ENCODE results near the gene GBE1.
"Not testable (repeated sequence)": the region's sequence is repeated elsewhere in the genome, so short reads cannot be mapped to it uniquely, and the experiment has no call there.

The GBE1 gene

DNA sequence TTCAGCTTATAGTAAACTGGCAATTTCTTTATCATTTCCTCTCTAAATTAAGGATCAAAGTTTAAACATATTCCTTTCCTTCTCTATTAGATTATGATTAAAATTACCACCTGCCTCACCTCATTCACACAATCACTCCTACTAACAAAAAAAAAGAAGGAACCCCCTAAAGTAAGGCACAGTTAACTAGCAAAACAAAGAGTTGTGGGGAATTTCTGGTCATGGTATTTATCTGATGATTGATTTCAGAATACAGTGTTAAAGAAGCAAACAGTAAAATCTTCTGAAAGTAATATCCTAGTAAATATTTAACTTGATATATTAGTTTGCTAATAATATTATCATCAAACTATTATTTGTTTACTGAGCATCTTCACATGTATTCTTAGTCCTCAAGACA is 8.8 kb downstream of the GBE1 start:
- DNase-seq = no peak

DNA sequence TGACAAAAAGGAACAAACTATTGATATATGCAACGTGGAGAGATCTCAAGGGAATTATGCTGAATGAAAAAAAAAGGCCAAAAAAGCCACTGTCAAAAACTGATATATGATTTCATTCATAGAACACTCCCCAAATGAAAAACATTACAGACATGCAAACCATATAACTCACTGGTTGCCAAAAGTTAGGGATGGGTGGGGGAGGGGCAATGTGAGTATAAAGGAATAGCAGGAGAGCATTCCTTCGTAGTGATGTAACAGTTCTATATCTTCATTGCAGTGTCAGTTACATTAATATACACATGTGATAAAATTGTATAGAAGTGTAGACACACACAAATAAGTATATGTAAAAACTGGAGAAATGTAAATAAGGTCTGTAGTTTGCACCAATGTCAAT is 12.2 kb downstream of the GBE1 start:
- no peak for DNase-seq

DNA sequence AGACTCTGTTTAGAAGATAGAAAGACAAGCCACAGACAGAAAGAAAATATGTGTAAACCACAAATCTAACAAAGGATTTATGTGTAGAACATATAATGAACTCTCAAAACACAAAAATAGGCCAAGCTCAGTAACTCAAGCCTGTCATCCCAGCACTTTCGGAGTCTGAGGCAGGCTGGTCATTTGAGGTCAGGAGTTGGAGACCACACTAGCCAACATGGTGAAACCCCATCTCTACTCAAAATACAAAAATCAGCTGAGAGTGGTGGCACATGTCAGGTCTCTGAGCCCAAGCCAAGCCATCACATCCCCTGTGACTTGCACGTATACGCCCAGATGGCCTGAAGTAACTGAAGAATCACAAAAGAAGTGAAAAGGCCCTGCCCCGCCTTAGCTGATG is 14.2 kb downstream of the GBE1 start:
- not testable (repeated sequence) for DNase-seq

GRCh38 chr3:81744366-81744765 is 17.1 kb downstream of the GBE1 start:
- DNase-seq = no peak

- DNase-seq = no peak
Measured at GRCh38 chr3:81743096-81744025, 18.1 kb downstream of the GBE1 start.

DNA sequence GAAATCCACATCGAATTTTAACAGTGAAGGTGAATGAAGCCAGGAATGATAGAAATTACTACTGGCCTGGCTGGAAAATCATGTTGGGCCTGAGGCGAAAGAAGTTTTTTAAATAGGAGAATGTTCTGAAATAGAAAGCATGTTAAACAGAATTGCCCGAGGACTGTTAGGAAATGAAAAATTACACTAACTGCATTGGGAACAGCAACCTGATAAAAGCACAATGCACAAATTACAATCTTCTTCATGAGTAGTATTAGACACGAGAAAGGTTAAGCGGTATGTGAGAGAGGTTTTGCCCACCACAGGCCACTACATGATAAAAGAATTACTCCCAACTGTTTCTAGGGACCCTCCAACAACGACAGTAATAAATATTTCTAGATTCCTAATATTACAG is 18.9 kb downstream of the GBE1 start:
- no peak for DNase-seq

DNA sequence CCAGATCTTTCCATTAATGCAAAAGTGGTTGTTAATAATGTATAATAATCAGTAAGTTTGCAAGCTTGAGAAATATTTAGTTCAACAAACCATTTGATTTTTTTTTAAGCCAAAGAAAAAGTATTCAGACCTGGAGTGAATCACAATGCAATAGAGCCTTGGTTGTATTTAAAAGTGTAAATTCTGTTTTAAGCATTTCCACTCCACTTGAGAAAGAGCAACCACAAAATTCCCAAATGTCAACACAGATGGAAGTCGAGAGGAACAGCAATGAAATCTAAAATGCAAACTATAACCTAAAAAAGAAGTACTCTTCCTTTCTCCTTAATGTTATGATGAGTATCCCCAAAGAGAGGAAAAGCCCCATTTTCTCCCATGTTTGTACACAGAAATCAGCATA is 20.2 kb downstream of the GBE1 start:
- no peak for DNase-seq

DNA sequence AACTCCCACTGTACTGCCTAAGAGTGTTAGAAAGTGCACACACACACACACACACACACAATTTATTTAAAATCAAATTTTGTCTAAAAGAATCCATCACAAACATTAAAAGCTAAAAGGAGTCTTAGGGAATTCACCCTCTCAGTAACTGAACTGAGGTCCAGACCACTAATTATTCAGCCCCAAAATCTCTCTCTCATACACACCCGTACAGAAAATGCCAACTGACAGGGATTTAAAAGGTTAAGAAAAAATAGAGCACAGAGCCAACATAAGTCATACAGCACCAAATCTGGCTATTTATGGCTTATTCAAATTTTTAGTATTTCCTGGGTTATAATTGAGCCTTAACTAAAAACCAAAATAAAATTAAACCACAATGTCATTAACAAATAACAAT is 20.7 kb downstream of the GBE1 start:
- no peak for DNase-seq

DNA sequence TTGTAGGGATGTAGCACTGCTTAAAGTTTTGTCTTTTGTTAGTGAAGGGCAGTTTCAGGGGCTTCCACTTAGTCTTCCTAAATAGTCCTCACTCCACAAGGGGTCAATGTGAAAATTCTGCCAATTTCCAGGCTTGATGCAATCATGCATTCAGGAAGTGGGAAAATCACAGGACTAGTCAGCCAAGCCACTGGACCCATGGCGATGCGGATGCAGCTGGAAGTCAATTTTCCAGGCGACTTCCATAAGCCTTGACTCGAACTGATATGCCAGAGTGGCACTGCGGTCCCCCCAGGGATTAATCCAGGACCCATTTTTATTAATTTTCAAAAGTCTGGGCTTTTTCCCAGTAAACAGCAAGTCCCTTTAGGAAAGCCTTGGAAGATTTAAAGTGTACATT is 26.1 kb downstream of the GBE1 start:
- no peak for DNase-seq

- DNase-seq = no peak
Measured at GRCh38 chr3:81734742-81735141, 26.7 kb downstream of the GBE1 start.

DNA sequence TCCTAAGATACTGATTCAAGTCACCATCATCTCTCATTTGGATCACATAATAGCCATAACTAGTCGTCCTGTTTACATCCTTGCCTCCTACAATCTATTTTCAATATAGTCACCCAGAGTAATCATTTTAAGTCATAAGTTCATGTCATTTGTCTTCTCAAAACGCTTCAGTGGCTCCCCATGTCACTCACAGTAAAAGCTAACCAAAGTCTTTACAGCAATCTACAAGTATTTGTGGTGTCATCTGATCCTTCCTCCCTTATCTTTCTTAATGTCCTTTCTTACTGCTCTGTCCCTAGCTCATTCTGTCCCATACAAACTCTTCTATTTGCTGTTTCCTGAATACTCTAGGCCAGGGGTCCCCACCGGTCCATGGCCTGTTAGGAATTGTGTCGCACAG is 28.8 kb downstream of the GBE1 start:
- no peak for DNase-seq

DNA sequence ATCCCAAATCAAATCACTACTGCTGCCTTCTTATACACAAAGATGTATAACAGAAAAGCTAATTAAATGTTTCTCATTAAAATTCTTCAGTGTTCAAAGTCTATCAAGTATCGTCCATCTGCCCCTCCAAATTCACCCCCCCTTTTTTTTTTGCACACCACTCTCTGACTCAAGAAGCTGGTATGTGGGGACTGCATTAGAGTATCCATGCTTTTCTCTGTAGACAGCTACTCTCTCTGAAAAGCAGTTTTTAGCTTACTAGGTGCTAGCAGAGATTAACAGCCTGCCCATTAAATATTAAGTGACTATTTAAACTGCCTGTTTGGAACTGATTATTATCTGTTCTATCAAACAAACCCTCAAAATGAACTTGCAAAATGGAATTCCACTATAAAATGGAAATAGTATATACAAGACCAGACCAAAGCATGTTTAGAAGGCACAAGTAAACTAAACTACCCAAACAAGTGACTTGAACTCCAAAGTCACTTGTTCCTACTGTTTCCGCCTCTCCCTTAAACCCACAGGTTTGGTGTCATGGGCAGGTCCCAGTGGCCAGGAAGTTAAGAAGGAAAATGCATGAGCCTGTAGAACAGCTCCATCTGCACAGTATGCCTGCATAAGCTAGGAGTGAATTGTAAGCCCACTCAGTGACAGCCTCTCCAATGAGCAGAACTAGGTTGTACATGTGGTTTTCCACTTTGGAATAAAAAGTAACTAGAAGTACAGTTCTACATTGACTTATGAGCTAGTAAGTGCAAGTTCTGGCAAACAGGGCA is 32.5 kb downstream of the GBE1 start:
- DNase-seq = no peak

- no peak for DNase-seq
Measured at GRCh38 chr3:81726735-81727134, 34.7 kb downstream of the GBE1 start.

GRCh38 chr3:81726132-81726531 is 35.3 kb downstream of the GBE1 start:
- no peak for DNase-seq

- no peak for DNase-seq
Measured at GRCh38 chr3:81723732-81724313, 37.6 kb downstream of the GBE1 start.

GRCh38 chr3:81718311-81718710 is 43.1 kb downstream of the GBE1 start:
- no peak for DNase-seq

DNA sequence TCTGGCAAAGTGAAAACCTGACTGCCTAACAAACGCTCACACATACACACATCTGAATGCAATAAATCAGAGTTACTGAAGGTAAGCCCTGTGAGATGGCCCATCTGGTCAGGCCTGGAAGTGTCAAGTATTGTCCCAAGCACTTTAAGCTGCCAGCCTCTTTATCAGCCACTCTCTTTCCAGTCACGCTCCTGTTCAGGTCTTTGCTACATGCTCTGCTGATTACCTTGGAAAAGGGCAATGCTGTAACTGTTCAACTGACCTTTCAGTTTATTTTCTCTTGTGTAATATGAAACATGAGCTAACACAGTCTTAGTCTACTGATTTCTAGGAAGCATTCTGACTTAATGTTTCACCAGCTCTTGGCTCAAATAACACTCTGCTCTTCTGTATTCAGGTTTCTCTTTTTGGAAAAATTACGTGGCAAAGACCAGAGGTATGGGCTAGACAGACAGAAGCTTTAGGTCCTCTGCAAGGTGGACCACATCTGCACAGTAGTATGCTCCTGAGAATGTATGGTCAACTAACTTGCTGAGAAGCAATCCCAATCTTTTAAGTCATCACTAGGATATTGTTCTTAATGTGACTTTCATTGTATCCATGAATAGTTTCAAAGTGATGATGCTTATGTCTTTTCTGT is 44.5 kb downstream of the GBE1 start:
- DNase-seq = no peak

GRCh38 chr3:81713031-81713430 is 48.4 kb downstream of the GBE1 start:
- no peak for DNase-seq

- DNase-seq = no peak
Measured at GRCh38 chr3:81709606-81710005, 51.8 kb downstream of the GBE1 start.

DNA sequence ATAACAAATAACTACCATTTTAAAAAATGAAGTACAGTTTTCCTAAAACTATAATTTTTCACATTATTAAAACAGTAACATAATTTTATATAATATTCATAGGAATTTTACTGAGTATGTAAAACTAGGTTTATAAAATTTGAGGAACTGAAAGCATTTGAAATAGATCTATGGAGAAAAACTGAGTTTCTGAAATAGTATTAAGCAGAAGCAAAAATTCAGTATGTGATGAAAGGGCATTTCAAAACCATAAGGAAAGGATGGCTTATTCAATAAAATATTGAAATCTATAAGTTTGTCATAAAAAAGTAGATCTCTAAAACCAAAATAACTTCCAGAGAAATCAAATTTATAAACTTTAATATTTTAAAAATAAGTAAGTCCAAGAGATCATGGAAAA is 53.4 kb downstream of the GBE1 start:
- DNase-seq = no peak

DNA sequence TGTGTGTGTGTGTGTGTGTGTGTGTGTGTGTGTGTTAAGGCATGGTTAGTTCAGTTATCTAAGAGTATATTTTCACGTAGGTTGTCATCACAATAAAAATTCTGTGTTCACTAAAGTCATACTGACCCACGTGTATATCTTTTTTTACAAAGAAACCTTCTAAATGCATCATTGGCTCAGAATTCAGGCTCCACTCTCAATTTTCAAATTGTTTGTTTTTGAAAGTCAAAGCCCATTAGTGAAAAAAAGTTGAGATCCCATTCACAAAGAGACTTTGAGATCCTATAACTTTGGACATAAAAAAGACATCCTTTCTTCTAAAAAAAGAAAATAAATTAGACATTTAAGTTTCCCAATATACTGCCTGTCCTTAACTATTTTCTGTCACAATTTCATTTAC is 59.3 kb downstream of the GBE1 start:
- no peak for DNase-seq

DNA sequence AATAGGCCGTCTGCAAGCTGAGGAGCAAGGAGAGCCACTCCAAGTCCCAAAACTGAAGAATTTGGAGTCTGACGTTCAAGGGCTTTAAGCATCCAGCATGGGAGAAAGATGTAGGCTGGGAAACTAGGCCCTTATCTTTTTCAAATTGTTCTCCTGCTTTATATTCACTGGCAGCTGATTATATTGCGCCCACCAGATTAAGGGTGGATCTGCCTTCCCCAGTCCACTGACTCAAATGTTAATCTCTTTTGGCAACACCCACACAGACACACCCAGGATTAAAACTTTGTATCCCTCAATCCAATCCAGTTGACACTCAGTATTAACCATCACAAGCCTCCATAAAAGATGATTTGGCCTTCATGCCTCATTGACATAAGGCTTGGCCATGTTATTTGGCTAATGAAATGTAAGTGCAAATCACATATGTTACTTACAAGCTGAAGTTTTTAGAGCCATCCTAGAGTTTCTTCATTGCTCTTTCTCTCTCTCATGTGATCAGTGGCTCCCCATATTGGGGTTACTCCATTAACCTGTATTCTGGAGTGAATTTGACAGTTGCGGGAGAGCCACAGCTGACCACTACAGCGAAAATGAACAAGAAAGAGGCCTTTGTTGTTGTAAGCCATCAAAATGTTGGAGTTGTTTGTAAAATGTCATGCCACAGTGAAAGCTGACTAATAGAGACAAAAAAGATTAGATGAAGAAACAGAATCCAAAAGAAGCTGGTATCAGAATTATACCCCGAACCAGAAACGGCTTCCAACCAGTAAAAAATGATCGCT is 61.7 kb downstream of the GBE1 start:
- no peak for DNase-seq

GRCh38 chr3:81696090-81696489 is 65.4 kb downstream of the GBE1 start:
- DNase-seq = no peak

All from stimulated activated CD4-positive, alpha-beta T cell treated with anti-CD3 and anti-CD28 coated beads, Interleukin-4, amount 100 ng/mL, for 24 hours (primary cell).